Trophoblast cell (in vitro differentiated cells and primary cell): Measurements from ENCODE around the gene LRRC18.

ENCODE experiments used
- DNase-seq, 2 donors: peaks; one replicate each; pipeline ENCODE4 v3.0.0-alpha.2; 2016
- H2AFZ ChIP-seq: 2 replicates; pipeline ENCODE4 v1.6.1; 2013; ENCODE audit warnings: low read length, moderate library complexity, mild to moderate bottlenecking; ENCODE audit not compliant: insufficient read depth, poor library complexity
- H2AK5ac ChIP-seq: 2 replicates; pipeline ENCODE4 v1.6.1; 2013; ENCODE audit warnings: mild to moderate bottlenecking, low read length
- H2BK120ac ChIP-seq: 2 replicates; pipeline ENCODE4 v1.6.1; 2013; ENCODE audit warnings: low read length, mild to moderate bottlenecking, moderate library complexity; ENCODE audit not compliant: insufficient read depth, poor library complexity
- H2BK12ac ChIP-seq: 2 replicates; pipeline ENCODE4 v1.6.1; 2013; ENCODE audit warnings: mild to moderate bottlenecking, low read length, moderate library complexity
- H2BK5ac ChIP-seq: 2 replicates; pipeline ENCODE4 v1.6.1; 2013; ENCODE audit warnings: low read length, low read depth, moderate library complexity, mild to moderate bottlenecking; ENCODE audit not compliant: poor library complexity
- H3K14ac ChIP-seq: 2 replicates; pipeline ENCODE4 v1.6.1; 2013; ENCODE audit warnings: mild to moderate bottlenecking, low read length
- H3K18ac ChIP-seq: 2 replicates; pipeline ENCODE4 v1.6.1; 2013; ENCODE audit warnings: mild to moderate bottlenecking, low read length
- H3K23ac ChIP-seq: 2 replicates; pipeline ENCODE4 v1.6.1; 2013; ENCODE audit warnings: low read length
- H3K27ac ChIP-seq: 2 replicates; pipeline ENCODE4 v1.5.1; 2013; ENCODE audit warnings: low read depth, mild to moderate bottlenecking, inconsistent platforms, low read length, moderate library complexity
- H3K27me3 ChIP-seq: 2 replicates; pipeline ENCODE4 v1.6.1; 2013; ENCODE audit warnings: inconsistent platforms, mild to moderate bottlenecking, low read length, moderate library complexity; ENCODE audit not compliant: insufficient read depth
- H3K36me3 ChIP-seq, 2 experiments: 1 replicate in 1 of 2; 2 replicates in 1 of 2; pipeline ENCODE4 v1.6.1; 2013; ENCODE audit warnings: low read length in 2 of 2, mild to moderate bottlenecking in 2 of 2, moderate library complexity in 1 of 2; ENCODE audit not compliant: insufficient read depth in 2 of 2, control insufficient read depth in 1 of 2
- H3K4ac ChIP-seq: 2 replicates; pipeline ENCODE4 v1.6.1; 2013; ENCODE audit warnings: low read depth, mild to moderate bottlenecking, low read length, moderate library complexity
- H3K4me1 ChIP-seq, 2 experiments: 1 replicate in 1 of 2; 2 replicates in 1 of 2; pipeline ENCODE4 v1.6.1; 2013; ENCODE audit warnings: low read length in 2 of 2, mild to moderate bottlenecking in 2 of 2, moderate library complexity in 1 of 2; ENCODE audit not compliant: insufficient read depth in 2 of 2, control insufficient read depth in 1 of 2
- H3K4me2 ChIP-seq: 2 replicates; pipeline ENCODE4 v1.6.1; 2013; ENCODE audit warnings: inconsistent platforms, mild to moderate bottlenecking, low read length, moderate library complexity
- H3K4me3 ChIP-seq: 2 replicates; pipeline ENCODE4 v1.5.1; 2013; ENCODE audit warnings: mild to moderate bottlenecking, low read depth, low read length, inconsistent platforms
- H3K79me1 ChIP-seq: one replicate; pipeline ENCODE4 v1.6.1; 2013; ENCODE audit warnings: low read length
- H3K79me2 ChIP-seq: 2 replicates; pipeline ENCODE4 v1.6.1; 2013; ENCODE audit warnings: low read length, mild to moderate bottlenecking; ENCODE audit not compliant: control insufficient read depth, insufficient read depth, poor library complexity
- H3K9ac ChIP-seq: 2 replicates; pipeline ENCODE4 v1.6.1; 2013; ENCODE audit warnings: mild to moderate bottlenecking, low read length
- H3K9me3 ChIP-seq: 2 replicates; pipeline ENCODE4 v1.6.1; 2013; ENCODE audit warnings: low read depth, mild to moderate bottlenecking, control low read depth, inconsistent platforms, low read length; ENCODE audit not compliant: insufficient read depth
- H4K12ac ChIP-seq: 2 replicates; pipeline ENCODE4 v1.6.1; 2013; ENCODE audit warnings: low read depth, mild to moderate bottlenecking, low read length, moderate library complexity
- H4K8ac ChIP-seq: 2 replicates; pipeline ENCODE4 v1.6.1; 2013; ENCODE audit warnings: low read depth, mild to moderate bottlenecking, low read length, moderate library complexity
- H4K91ac ChIP-seq: one replicate; pipeline ENCODE4 v1.6.1; 2013; ENCODE audit warnings: low read depth, mild to moderate bottlenecking, low read length, moderate library complexity
- WGBS: extraction: QIAGEN DNeasy Blood & Tissue Kit; methylation state at CpG from one replicate; pipeline ENCODE4 v1.1.7; 2013; ENCODE audit warnings: missing lambda C conversion rate; ENCODE audit not compliant: insufficient read length, insufficient coverage; ENCODE audit errors: extremely low coverage; 5-methylcytosine and 5-hydroxymethylcytosine counted together

LRRC18 gene

GRCh38 chr10:48904861-48905260 lies 34.8 kb downstream of the LRRC18 start:
- no peaks in the 10 kb centered on the region for H3K79me2 ChIP-seq

GRCh38 chr10:48903151-48903550 lies 36.5 kb downstream of the LRRC18 start:
- no CpG with 5 or more reads among the region's 2 CpGs for WGBS

More at GRCh38 chr10:48904861-48905260, 34.8 kb downstream of the LRRC18 start:
- H3K79me1 ChIP-seq, result no peaks in the 10 kb centered on the region
- H3K9me3 ChIP-seq, result peaks cover 2% of the 10 kb centered on the region
- H3K36me3 ChIP-seq, result no peaks in the 10 kb centered on the region
- H2BK12ac ChIP-seq, result no peak overlapping the region
- no peak overlapping the region for H3K4ac ChIP-seq
- H3K27me3 ChIP-seq, result no peaks in the 10 kb centered on the region
- no peak overlapping the region for H3K18ac ChIP-seq
- H3K14ac ChIP-seq, result no peak overlapping the region
- no peaks in the 10 kb centered on the region for H3K4me1 ChIP-seq
- no peak overlapping the region for H3K27ac ChIP-seq
- H4K12ac ChIP-seq, result no peak overlapping the region
- H3K4me2 ChIP-seq, result no peak overlapping the region
- H4K91ac ChIP-seq, result no peak overlapping the region
- H2BK120ac ChIP-seq, result no peak overlapping the region
- H2AFZ ChIP-seq, result no peak overlapping the region
- no CpG with 5 or more reads among the region's 2 CpGs for WGBS
- H2BK5ac ChIP-seq, result no peak overlapping the region
- no peak overlapping the region for H3K23ac ChIP-seq
- H3K9ac ChIP-seq, result no peak overlapping the region
- H2AK5ac ChIP-seq, result no peak overlapping the region
- no peak for DNase-seq
- no peak overlapping the region for H3K4me3 ChIP-seq
- H4K8ac ChIP-seq, result no peak overlapping the region

GRCh38 chr10:48902096-48902495 lies 37.5 kb downstream of the LRRC18 start:
- Histone ChIP-seq H4K8ac (no peak overlapping the region), H3K4ac (no peak overlapping the region), H3K4me3 (no peak overlapping the region), H2BK120ac (no peak overlapping the region), H4K91ac (no peak overlapping the region), H2BK12ac (no peak overlapping the region), H3K79me1 (no peaks in the 10 kb centered on the region), H3K4me1 (no peaks in the 10 kb centered on the region), H3K18ac (no peak overlapping the region), H3K79me2 (no peaks in the 10 kb centered on the region), H2AK5ac (no peak overlapping the region), H2BK5ac (no peak overlapping the region), H3K9me3 (peaks cover 2% of the 10 kb centered on the region), H3K27ac (no peak overlapping the region), H3K36me3 (no peaks in the 10 kb centered on the region), H3K27me3 (no peaks in the 10 kb centered on the region), H3K14ac (no peak overlapping the region), H3K9ac (no peak overlapping the region), H3K4me2 (no peak overlapping the region), H3K23ac (no peak overlapping the region), H2AFZ (no peak overlapping the region), H4K12ac (no peak overlapping the region)
- no CpG with 5 or more reads among the region's 7 CpGs for WGBS
- no peak for DNase-seq

More at GRCh38 chr10:48903151-48903550, 36.5 kb downstream of the LRRC18 start:
- no peak for DNase-seq
- Histone ChIP-seq H3K4me1 (no peaks in the 10 kb centered on the region), H3K27ac (no peak overlapping the region), H3K79me1 (no peaks in the 10 kb centered on the region), H3K36me3 (no peaks in the 10 kb centered on the region), H3K4me3 (no peak overlapping the region), H3K9ac (no peak overlapping the region), H3K23ac (no peak overlapping the region), H2BK12ac (no peak overlapping the region), H3K79me2 (no peaks in the 10 kb centered on the region), H3K14ac (no peak overlapping the region), H2AK5ac (no peak overlapping the region), H3K4ac (no peak overlapping the region), H2AFZ (no peak overlapping the region), H3K18ac (no peak overlapping the region), H3K27me3 (no peaks in the 10 kb centered on the region), H2BK120ac (no peak overlapping the region), H4K8ac (no peak overlapping the region), H2BK5ac (no peak overlapping the region), H4K12ac (no peak overlapping the region), H3K9me3 (peaks cover 2% of the 10 kb centered on the region), H3K4me2 (no peak overlapping the region), H4K91ac (no peak overlapping the region)

DNA sequence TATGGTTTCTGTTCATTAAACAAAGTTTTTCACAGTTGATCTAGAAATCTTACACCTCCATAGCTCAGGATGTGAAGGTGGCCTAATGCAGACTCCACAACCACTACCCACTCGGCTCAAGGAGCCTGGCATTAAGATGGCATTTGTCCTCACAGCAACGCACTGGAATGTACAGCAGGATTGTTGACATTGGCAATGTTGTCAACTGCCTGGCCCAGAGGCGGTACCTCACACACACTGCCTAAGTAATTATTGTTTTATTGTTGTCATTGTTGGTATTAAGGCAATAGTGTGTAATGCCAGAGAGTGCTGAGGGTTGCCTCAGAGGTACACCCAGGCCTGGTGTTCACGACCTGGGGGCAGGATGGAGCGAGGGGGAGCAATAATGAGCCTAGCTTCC lies 38.3 kb downstream of the LRRC18 start:
- Histone ChIP-seq H3K4me3 (no peak overlapping the region), H3K79me2 (no peaks in the 10 kb centered on the region), H2BK120ac (no peak overlapping the region), H3K36me3 (no peaks in the 10 kb centered on the region), H2BK5ac (no peak overlapping the region), H3K27me3 (no peaks in the 10 kb centered on the region), H2AK5ac (no peak overlapping the region), H4K12ac (no peak overlapping the region), H3K4me1 (no peaks in the 10 kb centered on the region), H3K18ac (no peak overlapping the region), H3K23ac (no peak overlapping the region), H4K8ac (no peak overlapping the region), H3K9me3 (peaks cover 2% of the 10 kb centered on the region), H3K4ac (no peak overlapping the region), H2AFZ (no peak overlapping the region), H3K4me2 (no peak overlapping the region), H3K27ac (no peak overlapping the region), H3K79me1 (no peaks in the 10 kb centered on the region), H2BK12ac (no peak overlapping the region), H4K91ac (no peak overlapping the region), H3K9ac (no peak overlapping the region), H3K14ac (no peak overlapping the region)
- no peak for DNase-seq
- no CpG with 5 or more reads among the region's 5 CpGs for WGBS
